Stimulated activated CD4-positive, alpha-beta T cell treated with anti-CD3 and anti-CD28 coated beads, Interleukin-2, amount 100 ng/mL, for 4 hours (primary cell): ENCODE results near the gene ERICH3.
A peak's percentile ranks its signal among the peaks of the same experiment; 100 is the strongest.

Experiments used
- DNase-seq: peaks from one replicate; pipeline ENCODE4 v3.0.0-alpha.2; 2020; ENCODE audit warnings: low read depth

ERICH3 gene, protein sequence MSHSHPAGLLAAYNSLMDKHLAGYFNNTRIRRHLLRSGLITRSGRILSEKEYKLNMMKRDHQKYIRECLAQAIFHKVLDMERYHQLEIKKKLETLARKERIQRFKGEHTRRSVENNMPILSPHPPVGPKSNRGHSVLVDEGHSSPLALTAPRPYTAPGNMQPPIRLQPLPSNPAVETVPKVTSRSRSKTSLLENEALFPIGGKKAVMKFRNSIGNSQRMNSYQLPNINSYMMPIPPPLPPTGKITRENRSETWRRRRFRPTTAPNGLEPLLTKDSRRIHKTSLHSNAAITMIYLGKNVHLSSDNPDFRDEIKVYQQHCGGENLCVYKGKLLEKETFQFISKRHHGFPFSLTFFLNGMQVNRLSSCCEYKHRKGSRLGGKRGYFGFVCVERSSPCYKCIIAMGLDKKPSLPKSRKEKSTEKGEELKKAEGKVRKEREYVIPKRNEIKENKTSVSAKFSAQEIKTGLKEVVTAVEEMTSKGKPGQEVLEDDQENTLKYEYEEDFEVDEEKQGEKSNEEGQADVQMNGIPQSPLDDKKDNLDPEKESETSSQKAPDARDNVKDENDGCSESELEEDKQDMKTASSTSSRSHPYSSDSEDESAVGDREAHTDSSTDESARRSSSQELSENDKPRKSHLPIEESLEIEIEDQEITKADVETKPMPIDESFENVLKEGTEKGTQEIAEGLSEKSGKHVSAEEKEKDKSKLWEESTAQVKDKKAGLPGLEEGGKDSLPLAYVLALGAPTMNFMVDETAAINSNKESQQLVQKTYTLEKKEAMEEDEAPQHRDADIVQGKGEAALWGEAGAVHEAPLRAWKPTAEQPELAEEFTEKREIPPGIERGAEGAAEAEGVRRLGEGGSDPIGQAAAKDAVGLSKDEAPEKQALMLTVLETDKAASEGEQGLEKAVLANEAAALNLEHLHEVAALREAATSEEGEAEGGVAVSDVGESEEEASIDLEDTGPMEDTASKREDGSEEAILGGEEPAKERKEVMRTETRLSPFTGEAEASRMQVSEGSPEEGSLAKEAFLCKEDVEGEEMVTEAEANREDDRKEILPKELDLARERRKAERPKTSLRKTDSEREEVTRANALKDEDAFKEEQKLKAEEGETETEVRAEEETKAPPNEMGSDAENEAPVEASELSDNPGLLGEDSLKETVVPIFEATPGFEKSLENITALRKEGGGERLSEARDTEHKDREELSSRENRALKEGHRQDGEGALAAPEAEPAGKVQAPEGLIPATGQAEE (N-terminal part only)

DNA sequence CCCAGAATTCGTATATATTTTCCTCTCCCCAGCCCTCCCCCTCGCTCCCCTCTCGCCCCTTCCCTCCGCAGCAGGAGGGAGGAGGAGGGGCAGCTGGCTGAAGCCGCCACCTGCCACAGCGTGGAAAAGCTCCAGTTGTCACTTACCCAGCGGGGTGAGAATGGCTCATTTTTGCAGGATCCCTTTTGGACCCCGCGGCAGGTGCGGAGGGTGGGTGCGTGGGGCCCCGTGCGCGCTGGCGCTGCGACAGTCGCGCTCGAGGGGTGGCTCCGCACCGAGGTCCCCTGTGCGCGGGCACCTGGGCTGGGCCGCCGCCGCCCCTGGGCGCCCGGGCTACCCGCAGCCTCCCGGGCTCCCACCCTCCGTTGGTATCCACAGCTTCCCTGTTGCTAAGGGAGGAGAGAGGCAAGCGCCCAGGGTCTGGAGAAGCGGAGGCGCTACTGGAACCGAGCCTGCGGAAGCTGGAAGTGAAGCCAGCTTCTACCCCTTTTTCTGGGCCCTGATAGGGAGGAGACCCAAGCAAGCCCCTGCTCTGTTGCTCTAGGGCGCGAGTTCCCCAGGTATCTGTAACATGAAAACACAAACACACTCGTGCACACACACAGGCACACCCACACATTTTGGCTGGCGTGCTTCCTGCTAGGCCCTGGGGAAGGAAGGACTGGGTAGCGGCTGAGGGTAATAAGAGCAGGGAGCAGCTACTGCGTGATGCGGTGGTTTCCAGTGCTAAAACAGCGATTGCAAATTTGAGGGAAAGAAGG lies at the start of gene ERICH3:
ERICH3 (minus strand) TSS at position 442 of the 761 bp plus-strand sequence; CDS start at position 169, 273 bp downstream.
- no peak for DNase-seq

DNA sequence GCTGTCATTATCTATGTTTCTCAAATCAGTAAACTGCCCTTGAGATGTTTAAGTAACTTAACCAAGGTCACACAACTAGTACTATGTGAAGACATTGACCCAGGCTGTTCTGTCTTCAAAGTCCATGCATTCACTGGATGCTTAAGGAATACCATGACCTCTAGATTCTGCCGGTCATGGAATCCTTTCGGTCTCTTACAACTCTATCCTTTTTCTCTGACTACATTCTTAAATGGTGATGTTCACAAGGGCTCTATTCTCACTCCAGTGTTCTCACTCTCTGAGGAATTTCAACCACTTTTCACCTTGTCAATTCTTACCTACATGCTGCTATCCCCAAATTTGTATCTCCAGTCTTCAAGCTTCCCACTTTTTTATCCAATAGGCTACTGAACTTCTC lies 44.0 kb upstream of the ERICH3 start:
- no peak for DNase-seq

DNA sequence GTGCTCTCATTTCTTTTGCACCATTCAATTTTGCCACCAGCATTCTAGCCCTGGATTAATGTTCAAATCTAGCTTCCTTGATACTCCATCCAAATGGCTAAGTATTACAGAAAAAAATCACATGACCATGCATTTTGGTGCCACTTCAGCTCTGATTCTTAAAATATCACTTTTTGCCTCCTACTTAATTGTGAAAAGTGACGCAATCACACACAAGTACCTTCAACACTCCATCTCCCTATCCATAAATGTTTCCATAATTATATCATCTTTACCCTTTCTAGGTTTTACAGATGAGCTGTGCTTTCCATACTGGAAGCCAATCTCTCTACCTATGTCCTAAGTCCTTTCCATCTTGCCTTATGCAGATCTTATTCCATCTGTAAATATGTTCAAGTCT lies 43.2 kb upstream of the ERICH3 start:
- no peak for DNase-seq

DNA sequence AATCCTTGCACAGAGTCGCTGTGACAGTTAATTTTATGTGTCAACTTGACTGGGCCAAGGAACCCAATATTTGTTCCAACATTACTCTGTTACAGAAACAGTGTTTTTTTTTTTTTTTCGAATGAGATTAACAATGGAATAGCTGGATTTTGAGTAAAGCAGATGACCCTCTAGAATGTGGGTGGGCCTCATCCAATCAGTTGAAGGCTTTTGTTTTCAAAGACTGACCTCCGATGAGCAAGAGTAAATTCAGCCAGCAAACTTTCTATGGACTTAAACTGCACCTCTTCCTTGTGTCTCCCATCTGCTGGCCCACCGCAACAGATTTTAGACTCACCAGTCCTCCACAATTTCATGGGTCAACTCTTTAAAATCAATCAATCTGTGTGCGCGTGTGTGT lies 42.2 kb upstream of the ERICH3 start:
- DNase-seq = no peak

DNA sequence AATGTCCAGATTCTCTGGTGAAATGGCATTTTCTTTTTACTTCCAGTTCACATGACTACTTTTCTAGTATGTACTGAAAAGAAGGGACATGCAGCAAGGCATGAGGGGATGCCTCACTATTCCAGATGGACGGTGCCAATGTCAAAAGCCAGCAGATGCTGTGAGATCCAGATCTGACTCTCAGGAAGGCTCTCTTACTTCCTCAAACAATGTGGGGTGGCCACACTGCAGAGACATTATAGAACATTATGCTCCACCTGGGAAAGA lies 41.6 kb upstream of the ERICH3 start:
- no peak for DNase-seq

DNA sequence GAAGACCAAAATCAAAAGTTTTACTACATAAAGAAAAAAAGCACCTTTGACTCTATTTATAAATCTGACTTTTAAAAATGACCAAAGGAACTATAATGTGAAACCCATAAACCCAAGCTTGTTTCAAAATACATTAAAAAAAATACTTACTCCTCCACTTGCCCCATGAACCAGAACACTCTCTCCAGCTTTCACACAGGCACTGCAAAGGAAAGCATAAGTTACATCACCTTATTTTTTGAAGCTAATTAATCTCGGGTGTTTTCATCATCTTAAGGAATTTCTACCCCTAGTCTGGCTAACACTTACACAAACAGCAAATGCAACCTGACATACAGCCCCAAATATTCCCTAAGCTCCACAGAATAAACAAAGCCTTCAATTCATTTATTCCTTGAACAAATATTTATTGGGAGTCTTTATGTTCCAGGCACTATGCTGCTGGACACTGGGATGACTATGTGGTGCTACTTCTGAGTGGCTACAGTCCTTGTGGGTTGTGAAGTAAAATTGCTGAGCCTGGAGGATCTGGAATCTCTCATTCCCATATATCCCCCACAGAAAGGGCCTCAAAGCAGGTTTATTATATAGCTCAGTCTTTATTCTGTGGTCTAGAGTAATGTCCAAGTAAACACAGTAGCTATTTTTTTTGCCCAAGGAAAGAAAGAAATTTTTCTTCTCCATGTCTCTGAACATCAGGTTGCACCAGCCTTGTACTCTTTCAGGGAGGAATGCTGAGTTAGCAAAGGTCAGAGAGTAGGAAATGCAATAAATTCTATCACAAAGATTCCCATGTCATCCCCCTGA lies 41.0 kb upstream of the ERICH3 start:
- no peak for DNase-seq

DNA sequence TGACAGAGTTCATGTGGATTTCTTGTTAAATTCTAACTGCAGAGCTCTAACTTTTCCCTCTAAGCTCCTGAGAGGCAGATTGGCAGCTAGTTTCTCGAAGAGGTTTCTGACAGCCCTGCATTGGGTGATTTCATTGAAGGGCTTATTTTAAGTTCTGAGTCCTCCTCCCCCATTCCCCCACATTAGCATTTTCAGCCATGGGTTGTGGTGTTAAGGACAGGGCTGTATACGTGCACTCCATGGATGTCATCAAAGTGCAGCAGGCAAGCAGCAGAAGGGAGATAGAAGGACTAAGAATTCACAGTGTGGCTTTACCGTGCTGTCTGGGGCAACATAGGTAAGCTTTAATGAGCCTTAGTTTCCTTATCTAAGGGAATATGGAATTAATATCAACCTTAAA lies 40.3 kb upstream of the ERICH3 start:
- DNase-seq = no peak

DNA sequence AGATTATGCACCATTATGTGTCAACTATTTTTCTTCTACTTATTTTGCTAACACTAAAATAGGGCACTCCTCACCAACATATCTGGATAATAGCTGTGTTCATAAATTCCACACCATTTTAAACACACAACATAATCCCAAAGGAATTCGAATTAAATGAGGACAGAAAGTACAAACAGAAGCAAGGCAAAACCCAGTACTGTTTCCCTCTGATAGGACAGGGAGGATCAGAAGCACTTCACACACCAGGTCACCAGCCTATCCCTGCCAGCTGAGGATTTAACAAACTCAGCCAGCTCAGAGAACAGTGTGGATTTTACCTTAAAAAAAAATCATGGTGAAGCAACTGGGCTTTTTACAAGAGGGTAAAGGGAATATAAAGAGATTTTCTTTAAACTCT lies 39.3 kb upstream of the ERICH3 start:
- no peak for DNase-seq

DNA sequence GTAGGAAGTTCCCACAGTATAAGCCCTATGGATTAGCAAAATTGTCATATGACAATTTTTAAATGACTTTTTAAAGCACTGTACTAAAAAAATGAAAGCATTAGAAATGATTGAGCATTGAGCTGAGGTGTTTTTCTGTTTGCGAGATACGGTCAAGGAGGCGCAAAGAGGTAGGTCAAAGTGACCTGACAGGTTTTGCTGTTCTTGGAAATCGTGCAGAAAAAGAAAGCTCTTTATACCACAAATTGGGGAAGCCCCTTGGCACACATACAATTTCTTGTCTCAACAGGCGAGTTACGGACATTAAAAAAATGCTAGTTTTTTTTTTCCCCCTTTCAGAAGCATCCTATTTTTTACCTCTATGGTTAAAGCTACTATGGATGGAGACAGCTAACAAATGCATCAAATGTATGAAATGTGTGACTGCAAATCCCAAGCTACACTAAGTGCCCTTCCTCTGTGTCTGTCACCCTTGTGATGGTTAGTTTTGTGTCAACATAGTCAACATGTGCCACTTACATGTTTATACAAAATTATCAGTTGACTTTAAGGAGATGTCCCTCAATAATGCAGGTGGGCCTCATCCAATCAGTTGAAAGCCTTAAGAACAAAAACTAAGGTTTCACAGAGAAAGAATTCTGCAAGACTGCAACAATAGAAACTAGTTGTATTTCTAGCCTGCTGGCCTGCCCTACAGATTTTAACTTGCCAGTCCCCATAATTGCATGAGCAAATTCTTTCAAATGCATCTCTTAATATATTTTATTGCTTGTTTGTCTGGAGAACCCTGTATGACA lies 30.0 kb upstream of the ERICH3 start:
- no peak for DNase-seq

DNA sequence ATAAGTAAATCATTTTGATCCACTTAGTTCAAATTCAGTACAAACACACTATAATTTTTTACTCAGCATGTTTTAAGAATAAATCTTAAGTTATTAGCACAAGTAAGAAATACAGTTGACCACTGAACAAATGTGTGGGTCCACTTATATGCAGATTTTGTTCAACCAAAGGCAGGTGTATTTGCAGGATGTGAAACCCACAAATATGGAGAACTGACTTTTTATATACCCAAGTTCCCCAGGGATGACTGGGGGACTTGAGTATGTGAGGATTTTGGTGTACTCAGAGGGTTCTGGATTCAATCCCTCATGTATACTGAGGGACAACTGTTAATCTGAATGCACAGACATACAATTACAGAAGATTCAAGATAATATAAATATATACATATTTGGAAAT lies 25.7 kb upstream of the ERICH3 start:
- DNase-seq = no peak

DNA sequence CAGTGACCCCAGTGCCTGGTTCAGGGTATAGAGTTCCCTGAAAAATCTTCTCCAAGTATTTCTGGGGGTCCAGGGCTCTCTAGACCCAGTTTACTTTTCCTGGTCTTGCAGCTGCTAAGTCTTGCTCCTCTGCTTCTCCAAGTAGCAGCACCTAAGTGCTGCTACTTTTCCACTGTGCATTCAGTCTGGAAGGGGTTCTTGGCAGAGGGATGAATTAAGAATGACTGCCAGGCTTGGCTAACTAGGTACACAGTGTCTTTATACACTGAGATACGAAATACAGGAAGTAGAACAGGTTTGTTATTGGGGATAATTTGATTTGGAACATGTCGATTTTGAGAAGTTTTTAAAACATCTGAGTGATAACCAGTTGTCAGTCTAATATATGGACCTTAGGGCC lies 24.2 kb upstream of the ERICH3 start:
- no peak for DNase-seq

DNA sequence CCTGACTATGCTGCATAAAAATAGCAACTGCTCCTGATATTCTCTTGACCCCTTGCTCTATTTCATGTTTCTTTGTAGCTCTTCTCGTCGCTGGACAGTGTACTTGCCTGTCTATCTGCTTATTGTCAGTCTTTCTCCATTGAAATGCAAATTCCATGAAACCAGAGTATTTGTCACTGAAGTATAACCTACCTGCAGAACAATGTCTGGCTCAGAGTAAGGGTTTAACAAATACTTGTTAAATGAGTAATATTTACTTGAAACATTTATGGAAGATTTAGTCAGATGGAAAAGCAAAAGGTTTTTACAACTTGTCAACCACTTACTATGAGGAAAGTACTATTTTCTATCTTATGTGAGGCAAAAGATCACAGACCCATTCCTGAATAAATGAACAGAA lies 19.9 kb upstream of the ERICH3 start:
- DNase-seq = no peak

DNA sequence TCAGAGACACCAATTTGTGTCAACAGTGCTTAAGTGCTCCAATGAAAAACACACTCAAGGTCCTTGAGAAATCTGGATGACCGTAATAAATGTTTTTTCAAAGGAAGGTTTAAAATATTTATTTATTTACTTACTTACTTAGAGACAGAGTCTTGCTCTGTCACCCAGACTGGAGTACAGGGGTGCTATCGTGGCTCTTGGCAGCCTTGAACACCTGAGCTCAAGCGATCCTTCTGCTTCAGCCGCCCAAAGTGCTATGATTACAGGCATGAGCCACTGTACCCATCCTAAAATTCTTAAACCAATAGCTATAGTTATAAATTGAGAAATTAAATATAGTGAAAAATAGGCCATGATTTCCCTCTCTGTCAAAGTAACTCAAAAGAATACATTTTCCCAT lies 17.3 kb upstream of the ERICH3 start:
- DNase-seq = no peak

DNA sequence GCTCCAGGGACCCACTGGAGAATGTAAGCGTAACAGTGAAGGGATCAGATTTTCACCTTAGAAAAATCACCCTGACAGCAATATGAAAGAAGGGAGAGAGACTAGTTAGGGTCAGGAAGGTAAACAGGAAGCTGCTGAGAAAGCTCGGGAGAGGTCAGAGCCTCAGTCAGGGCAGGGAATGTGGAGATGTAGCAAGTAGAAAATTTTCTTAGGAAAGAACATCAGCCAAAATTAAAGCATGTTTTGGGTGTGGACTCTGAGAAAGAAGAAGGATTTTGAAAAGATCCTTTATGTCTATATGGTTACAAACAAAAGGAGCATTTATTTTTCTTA lies 16.7 kb upstream of the ERICH3 start:
- DNase-seq = no peak

DNA sequence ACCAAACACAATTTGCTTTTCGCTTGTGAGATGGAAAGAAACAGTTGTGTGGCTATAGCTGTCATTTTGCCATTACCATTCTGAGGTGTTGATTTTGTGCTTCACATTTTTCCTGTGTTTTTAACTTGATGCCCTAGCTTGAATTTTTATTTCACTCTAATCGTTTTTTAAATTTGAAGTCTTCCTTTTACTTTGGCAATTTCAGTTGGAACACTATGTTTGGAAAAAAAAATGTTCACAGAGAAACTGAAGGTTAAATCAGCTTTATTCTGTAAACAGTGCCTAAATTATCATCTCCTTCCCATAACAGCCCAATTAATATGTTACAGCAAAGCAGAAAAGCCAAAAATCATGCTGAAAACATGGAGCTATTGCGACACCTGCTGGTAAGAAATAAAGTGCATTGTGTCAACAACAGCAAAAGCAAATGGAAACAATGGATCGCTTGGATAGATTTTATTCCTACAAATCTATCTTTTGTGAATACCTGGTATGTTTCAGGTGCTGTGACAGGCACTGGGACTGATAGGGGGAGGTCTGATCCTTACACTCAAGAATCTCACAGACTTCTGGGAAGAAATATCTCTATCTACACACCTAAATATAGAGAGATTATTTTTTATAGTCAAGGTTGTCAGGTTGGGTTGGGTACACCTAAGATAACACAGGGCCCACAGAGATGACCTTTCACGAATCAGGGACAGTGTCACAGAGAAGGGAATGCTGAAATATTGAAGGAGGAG lies 16.2 kb upstream of the ERICH3 start:
- DNase-seq = peak; percentile 10

DNA sequence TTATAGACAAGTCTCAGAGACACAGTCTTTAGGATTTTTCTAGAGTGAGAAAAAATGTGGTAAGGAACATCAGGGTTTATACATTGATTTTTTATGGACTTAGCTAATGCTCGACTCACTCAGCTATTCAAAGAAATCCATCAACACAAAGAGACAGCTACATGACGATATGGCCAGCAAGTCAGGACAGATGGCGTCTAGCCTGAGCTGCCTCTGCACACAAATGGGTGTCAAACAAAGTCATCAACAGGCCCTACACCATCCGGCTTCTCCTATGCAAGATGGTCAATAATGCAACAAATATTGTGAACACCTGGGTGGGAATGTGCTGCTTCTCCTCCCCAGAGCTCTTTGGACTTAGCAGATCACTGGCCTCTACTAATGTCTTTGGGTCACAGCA lies 13.3 kb upstream of the ERICH3 start:
- no peak for DNase-seq

DNA sequence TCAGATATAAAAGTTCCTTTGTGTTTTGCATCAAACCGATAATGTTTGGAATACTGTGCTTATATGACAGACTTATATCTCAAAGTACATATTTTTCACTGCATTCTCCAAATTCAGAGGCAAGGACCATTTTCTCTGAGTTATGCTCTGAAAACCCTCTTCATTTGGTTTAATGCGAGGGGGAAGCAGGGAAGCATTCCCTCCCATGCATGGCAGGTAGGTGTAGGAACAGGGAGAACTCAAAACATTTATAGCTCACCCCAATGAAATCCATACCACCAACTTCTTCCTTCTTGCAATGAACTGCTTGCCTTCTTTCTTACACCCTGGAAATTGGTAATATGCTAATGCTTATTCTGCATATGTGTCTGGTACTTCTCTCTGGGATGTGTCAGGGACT lies 10.7 kb upstream of the ERICH3 start:
- DNase-seq = no peak

DNA sequence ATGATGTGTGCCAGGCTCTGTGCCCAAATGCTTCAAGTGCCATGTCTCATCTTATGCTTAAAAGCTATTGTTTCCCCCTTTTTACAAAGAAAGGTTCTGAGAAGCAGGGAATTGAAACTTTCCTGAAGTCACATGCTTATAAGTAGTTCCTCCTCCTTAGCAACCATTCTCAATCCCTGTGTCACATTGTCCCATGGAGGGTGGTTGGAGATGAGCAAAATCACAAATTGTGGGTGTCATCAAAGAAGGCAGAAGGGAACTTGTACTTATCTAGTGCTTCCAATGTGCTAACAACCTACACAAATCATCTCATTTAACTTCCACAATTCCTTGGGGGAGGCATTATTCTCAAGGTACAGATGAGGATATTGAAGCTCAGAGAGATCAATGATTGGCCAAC lies 10.1 kb upstream of the ERICH3 start:
- no peak for DNase-seq

DNA sequence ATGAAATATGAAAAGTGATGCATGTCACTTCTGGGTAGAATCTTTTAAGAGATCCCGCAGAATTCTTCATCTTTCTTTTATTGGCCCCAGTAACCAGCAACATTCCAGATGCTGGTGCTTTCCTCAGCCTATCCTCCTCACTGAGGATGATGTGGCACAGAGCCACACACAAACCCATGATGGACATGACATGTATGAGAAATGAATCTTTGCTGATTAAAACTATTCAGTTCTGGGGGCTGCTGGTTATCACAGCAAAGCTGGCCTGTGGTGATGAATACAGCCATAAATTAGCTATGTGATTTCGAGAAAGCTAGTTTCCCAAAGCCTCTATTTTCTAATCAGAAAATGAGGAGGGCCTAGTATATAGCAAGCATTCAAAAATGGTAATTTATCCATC lies 8.3 kb upstream of the ERICH3 start:
- DNase-seq = no peak

DNA sequence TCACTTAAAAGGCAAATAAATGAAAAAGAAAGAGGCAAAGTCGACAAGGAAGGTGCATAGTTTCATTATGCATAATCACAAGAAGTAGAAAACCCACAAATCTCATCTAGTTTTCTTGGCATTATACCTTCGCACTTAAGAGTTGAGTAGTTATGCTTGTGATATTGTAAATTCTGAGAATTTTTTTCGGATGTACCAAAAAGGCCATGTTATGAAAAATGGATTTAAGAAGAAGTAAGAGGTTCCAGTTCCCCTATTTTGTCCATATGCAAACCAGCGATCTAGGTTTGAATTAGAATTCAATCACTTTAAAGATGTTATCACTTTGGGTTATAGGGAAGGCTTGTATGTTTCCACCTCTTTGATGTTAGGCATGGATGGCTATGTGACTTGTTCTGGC lies 7.9 kb upstream of the ERICH3 start:
- DNase-seq = no peak
